EH (cell line): ENCODE results near the gene SPEM3.

ENCODE experiments used
- DNase-seq: peaks from one replicate; pipeline ENCODE4 v3.0.0-alpha.2; 2015; ENCODE audit warnings: low read depth

The SPEM3 gene

GRCh38 chr17:7403977-7404736 is 24.5 kb upstream of the SPEM3 start, which contains the start of gene TMEM256:
TSS of gene TMEM256 (minus strand) at chr17:7404097. CDS start at chr17:7404084, 13 bp downstream.
- DNase-seq: peak; percentile 100

DNA sequence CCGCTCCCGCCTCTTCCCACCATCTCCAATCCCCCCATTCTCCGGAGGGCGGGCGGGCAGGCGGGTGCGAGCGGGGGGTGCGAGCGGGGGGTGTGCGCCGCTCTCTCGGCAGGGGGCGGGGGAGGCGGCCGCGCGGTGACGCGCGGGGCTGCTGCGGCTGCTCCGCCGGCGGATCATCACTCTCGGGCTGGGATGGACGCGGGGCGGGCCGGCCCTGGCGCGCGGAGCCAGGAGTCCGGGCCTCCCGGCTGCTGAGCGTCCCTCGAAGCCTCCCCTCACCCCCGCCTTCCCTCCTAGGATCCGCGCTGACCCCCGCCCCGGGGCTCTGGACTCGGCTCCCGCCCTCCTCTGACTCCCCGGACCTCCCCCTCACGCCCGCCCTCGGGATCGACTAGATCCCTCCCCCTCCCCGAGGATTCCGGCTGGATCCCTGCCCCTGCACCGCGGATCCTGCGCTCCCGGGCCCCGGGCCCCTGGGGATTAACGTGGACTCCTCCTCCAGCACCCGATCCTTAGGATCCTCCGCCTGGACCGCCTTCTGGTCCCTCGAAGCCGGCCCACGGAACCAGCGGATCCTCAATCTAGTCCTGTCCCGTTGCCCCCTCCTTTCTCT is 23.8 kb upstream of the SPEM3 start:
- DNase-seq: no peak

DNA sequence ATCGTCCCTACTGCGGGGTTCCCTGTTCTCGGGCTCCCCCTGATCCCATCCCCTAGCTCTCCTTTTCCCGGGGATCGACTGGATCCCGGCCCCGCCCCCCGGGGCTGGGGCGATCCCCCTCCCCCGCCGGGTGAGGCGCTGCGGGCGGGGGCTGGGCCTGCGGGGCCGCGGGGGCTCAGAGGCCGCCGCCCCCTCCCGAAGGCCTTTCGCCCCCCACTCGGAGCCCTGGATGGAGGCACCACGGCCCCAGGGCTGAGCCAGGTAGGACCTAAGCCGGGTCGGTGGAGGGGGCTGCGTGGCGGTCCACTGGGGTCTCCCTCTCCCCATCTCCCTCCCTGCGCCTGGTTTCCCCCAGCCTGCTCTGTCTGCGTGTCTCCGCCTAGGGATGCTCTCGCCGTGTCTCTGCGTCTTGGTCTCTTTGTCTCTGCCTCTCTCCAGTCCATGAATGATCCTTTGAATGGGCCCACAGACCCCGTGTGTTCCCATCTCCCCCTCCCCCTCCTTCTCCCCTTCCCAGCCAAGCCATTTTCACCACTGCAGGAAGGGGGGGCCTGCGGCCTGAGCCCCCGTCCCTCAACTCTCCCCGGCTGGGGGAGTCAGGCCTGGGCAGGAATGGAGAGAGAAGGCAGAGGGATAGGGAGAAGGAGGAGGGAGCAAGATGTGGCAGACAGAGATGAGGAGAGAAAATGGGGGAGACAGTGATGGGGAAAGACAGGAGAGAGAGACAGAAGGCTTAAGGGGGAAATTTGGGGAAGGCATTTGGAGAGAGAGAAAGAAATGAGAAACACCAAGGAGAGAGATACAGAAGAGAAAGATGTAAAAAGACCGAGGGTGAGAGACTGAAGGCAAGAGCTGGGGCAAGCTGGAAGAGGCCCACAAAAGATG is 23.1 kb upstream of the SPEM3 start:
- DNase-seq: no peak

DNA sequence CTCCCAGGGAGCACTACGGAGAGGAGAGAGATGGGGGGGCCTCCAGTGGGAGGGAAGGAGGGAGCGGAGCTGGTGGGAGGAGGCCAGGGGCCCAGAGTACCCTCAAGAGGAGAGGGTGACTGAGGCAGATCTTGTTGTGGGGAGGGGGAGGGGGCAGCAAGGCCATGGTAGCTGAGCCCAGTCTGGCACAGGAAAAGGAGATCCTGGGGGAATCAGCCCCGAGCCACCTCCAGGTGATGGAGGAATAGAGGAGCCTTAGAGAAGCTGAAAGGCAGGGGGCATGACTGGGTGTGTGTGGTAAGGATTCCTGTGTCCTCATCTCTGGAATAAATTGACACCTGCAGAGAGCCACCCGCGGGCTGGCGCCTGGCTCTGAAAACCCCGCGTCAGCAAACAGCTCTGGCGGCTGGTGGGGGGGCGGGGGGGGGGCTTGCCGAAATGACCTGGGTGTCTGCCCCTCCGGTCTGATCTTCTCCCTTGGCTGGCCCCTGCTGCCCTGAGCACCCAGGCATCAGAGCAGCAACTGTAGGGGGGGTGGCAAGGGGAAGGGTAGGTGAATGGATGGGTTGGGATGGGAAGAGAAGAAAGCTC is 22.3 kb upstream of the SPEM3 start:
- DNase-seq: no peak

DNA sequence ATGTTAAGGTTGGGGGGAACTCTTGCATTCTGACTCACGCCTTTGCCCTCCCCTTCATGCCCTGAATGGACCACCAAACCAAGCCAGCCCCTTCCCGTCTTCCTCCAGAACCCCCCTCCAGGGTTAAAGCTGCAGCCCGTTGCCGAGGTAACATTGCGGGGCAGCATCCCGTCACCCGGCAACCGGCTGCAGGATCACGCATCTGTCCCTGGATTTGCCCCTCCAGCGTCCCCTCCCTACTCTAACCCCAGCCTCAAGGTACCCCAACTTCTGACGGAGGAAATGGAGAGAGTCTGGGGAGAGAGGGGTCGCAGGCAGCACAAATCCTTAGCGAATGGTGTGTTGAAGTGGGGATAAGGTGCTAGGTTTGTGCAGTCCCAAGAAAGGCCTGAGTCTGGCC is 21.6 kb upstream of the SPEM3 start:
- DNase-seq: no peak

GRCh38 chr17:7407485-7408251 is 21.0 kb upstream of the SPEM3 start, which contains the start of gene NLGN2:
TSS of gene NLGN2 (plus strand) at chr17:7407845. CDS start at chr17:7408256, 411 bp downstream.
- no peak for DNase-seq

GRCh38 chr17:7408252-7408727 is 20.4 kb upstream of the SPEM3 start:
- DNase-seq: no peak

DNA sequence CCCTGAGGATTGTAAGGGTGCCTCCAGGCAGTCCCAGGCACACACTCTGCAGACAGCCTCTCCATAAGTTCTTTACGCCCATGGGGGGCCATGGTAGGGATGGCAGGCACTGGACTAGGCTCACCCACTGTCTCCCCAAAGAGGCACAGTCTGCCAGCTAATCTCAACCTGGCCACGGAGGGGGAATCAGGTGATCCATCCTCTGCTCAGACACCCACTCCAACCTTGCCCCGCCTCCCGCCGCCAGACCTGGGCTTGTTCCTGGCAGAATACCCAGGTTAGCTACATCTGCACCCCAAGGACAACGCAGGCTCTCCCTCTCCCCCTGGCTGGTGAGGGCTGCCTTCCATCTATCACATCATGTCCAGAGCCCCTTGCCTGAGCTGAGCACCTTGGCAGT is 19.8 kb upstream of the SPEM3 start:
- no peak for DNase-seq

DNA sequence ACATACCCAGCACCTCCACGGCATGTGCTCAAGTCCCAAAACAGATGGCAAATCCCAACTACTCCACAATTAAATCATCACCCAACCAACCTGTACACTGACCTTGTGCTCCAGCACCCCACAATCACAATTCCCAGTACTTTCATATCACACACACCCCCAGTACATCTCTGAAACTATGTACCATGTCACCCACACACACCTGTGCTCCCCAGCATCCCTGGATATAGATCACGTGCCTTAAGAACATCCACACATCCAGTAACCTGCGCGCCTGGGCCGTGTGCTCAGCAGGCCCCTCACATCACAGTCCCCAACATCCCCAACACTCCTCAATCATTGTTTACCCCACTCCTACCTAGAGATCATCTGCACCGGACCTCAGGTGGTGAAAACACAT is 18.9 kb upstream of the SPEM3 start:
- no peak for DNase-seq

GRCh38 chr17:7410634-7411426 is 17.8 kb upstream of the SPEM3 start:
- no peak for DNase-seq

GRCh38 chr17:7411427-7411750 is 17.3 kb upstream of the SPEM3 start:
- DNase-seq: no peak

- DNase-seq: peak; percentile 77
These were observed 15.2 kb upstream of the SPEM3 start for GRCh38 chr17:7413346-7413985.

GRCh38 chr17:7414837-7415236 is 13.8 kb upstream of the SPEM3 start:
- DNase-seq: no peak

DNA sequence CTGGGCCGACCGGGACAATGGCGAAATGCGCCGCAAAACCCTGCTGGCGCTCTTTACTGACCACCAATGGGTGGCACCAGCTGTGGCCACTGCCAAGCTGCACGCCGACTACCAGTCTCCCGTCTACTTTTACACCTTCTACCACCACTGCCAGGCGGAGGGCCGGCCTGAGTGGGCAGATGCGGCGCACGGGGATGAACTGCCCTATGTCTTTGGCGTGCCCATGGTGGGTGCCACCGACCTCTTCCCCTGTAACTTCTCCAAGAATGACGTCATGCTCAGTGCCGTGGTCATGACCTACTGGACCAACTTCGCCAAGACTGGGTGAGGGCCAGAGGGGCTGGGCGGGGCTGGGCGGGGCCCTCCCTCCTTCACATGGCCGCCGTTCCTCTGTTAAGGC is 12.9 kb upstream of the SPEM3 start:
- DNase-seq: no peak

GRCh38 chr17:7416323-7416722 is 12.3 kb upstream of the SPEM3 start:
- DNase-seq: no peak

DNA sequence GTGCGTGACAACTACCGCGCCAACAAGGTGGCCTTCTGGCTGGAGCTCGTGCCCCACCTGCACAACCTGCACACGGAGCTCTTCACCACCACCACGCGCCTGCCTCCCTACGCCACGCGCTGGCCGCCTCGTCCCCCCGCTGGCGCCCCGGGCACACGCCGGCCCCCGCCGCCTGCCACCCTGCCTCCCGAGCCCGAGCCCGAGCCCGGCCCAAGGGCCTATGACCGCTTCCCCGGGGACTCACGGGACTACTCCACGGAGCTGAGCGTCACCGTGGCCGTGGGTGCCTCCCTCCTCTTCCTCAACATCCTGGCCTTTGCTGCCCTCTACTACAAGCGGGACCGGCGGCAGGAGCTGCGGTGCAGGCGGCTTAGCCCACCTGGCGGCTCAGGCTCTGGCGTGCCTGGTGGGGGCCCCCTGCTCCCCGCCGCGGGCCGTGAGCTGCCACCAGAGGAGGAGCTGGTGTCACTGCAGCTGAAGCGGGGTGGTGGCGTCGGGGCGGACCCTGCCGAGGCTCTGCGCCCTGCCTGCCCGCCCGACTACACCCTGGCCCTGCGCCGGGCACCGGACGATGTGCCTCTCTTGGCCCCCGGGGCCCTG is 11.5 kb upstream of the SPEM3 start:
- DNase-seq: no peak

DNA sequence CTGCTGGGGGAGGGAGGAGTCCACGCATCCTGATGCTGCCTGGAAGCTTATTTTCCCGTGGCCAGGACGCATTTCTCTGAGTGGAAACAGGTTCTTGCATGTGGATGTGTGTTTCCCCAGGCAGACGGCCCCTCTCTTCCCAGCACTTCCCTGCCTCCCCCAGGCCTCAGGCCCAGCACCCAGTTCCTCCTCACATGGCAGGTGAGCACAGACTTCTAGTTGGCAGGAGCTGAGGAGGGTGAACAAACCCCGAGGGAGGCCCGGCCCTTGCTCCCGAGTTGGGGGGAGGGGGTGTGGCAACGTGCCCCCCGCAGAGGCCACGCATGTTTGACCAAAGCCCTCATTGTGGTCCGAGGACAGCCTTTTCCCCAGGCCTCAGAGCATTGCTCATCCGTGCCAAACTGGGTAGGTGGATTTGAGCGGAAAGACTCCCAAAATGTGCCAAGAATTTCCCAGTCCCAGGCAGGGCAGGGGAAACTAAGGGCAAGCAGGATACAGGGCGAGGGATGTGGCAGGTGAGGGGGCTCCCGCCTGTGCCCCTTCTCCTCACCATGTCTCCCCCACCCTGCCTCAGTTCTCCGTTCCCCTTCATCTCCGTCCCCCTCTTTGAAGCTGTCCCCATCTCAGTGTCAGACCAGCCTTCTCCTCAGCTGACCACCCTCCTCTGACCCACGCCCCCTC is 10.0 kb upstream of the SPEM3 start:
- no peak for DNase-seq

DNA sequence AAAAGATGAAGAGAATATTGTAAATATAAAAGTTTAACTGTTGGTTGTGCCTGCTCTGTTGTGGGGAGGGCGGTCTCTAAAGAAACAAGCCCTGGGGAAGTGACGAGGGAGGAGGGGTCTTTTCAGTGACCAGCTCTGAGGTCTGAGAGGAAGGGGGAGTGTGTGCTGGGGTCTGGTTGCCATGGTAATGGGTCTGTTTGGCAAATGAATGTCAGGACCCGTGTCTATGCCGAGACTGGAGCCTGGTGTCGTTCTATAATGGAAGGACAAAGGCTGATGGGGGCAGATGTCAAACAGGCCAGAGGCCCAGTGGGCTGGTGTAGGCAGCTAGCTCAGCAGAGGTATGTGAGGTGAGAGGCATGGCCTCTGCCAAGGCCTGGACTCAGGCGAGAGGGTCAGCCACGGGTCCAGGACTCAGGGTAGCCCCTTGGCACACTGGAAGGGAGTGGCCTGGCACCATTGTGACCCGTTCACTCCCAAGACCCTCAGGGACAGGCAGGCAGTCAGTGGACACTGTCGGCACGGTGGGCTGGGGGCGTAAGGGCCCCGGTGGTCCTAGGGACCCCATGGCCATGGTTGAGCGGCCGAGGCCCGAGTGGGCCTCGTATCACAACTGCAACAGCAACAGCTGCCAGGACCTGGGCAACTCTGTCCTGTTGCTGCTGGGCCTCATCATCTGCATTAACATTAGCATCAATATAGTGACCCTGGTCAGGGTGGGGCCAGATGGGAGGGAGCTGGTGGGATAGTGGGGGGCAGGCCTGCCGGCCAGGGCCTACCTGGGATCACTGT is 8.6 kb upstream of the SPEM3 start, which contains the start of gene SPEM1:
Gene SPEM1, plus strand, starts transcription at position 506 of the 792 bp plus-strand sequence. Its CDS starts 61 bp downstream, at position 567.
- no peak for DNase-seq
